GM12865 (cell line): ENCODE measurements around the gene COX8A.

Experiments used
- DNase-seq: peaks from one replicate; pipeline ENCODE4 v3.0.0; 2010; ENCODE audit warnings: low read depth
- H3K4me3 ChIP-seq: 2 replicates; pipeline ENCODE4 v1.5.1; 2011; ENCODE audit warnings: mild to moderate bottlenecking, low read depth, low read length, control low read depth
- TF ChIP-seq, protein P1 (sequence below): IDR thresholded peaks from 2 replicates; pipeline ENCODE4 v1.5.1; 2011; ENCODE audit warnings: low read length, control low read depth, low read depth, inconsistent platforms; ENCODE audit not compliant: insufficient read depth; ENCODE audit errors: missing control alignments

Gene COX8A

DNA sequence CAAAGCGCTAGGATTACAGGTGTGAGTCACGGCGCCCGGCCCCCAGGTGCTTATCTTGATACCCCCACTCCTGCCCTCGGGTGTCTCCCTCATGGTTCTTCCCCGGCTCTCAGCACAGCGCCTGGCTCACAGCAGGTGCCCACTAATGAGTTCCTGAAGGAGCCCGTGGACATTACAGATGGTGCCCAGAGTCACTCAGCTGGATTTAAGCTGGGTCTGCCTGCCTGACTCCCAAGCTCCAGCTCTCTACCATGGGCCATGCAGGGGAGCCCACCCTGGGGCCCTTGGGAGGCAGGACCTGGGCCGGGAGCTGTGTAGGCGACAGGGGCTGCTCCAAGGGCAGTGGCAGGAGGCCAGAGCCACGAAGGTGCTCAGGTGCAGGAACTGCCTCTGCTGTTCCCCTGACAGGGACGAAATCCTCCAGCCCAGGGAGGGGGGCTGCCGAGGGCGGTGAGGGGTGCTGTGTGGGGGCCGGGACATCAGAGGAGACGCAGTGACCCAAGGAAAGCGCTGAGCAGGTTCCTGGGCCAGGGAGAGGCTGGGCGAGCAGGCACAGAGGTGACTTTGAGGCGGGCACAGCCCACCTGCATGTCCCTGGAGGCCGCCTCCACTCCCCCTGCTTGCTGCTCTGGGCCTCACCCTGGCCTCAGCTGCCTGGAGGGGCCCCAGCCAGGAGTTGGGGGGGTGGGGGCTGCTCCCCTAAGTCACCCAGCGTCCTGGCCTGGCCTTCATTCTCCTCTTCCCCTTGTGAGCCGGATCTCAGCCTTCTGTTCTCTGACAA lies 46.7 kb downstream of the COX8A start:
- H3K4me3 ChIP-seq, result no peak overlapping the region
- TF ChIP-seq, protein P1, sequence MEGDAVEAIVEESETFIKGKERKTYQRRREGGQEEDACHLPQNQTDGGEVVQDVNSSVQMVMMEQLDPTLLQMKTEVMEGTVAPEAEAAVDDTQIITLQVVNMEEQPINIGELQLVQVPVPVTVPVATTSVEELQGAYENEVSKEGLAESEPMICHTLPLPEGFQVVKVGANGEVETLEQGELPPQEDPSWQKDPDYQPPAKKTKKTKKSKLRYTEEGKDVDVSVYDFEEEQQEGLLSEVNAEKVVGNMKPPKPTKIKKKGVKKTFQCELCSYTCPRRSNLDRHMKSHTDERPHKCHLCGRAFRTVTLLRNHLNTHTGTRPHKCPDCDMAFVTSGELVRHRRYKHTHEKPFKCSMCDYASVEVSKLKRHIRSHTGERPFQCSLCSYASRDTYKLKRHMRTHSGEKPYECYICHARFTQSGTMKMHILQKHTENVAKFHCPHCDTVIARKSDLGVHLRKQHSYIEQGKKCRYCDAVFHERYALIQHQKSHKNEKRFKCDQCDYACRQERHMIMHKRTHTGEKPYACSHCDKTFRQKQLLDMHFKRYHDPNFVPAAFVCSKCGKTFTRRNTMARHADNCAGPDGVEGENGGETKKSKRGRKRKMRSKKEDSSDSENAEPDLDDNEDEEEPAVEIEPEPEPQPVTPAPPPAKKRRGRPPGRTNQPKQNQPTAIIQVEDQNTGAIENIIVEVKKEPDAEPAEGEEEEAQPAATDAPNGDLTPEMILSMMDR, result no peak
- no peak for DNase-seq

DNA sequence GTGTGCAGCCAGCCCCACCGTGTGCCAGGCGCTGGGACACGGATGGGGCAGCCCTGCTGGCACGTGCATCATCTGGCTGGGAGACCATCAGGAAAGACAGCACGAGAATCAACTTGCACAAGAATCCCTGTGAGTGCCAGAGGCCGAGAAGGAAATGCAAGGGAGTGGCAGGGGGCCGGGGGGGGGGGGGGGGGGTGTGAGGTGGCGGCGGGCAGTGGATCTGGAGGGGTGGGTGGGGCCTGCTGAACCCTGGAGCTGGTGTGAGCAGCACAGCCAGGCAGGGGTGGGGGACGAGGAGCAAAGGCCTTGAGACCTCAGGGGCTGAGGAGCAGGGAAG lies 47.3 kb downstream of the COX8A start:
- TF ChIP-seq, protein P1, result no peak
- DNase-seq, result no peak
- no peak overlapping the region for H3K4me3 ChIP-seq

DNA sequence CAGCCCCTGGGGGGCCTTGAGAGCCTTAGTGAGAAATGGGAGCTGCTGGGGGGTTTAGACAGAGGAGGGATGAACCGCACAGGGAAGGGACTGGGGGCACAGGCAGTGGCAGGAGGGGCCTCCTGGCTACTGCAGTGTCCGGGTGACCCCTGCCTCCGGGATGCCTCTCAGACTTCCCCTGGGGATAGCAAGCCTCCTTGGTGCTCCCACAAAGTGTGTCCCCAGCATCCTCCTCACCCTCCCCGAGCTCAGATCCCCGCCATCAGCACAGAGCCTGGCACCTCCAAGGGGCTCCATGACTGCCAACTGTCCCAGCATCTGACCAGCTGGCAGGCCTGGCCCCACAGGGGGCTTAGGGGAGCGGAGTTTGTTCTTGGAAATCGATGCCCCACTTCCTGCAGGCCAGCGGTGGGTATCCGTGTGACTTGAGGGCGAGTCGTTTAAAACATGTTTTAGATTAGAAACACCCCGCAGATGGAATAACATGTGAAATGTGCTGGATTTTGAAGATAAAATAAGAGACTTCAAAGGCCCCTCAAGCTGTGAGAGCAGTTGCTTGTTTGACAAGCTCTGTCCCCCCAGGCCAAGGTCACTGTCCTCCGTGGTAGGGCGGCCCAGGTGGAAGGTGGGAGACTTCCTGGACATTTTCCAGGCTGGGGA lies 47.8 kb downstream of the COX8A start:
- no peak for DNase-seq
- TF ChIP-seq, protein P1, result no peak
- no peak overlapping the region for H3K4me3 ChIP-seq

DNA sequence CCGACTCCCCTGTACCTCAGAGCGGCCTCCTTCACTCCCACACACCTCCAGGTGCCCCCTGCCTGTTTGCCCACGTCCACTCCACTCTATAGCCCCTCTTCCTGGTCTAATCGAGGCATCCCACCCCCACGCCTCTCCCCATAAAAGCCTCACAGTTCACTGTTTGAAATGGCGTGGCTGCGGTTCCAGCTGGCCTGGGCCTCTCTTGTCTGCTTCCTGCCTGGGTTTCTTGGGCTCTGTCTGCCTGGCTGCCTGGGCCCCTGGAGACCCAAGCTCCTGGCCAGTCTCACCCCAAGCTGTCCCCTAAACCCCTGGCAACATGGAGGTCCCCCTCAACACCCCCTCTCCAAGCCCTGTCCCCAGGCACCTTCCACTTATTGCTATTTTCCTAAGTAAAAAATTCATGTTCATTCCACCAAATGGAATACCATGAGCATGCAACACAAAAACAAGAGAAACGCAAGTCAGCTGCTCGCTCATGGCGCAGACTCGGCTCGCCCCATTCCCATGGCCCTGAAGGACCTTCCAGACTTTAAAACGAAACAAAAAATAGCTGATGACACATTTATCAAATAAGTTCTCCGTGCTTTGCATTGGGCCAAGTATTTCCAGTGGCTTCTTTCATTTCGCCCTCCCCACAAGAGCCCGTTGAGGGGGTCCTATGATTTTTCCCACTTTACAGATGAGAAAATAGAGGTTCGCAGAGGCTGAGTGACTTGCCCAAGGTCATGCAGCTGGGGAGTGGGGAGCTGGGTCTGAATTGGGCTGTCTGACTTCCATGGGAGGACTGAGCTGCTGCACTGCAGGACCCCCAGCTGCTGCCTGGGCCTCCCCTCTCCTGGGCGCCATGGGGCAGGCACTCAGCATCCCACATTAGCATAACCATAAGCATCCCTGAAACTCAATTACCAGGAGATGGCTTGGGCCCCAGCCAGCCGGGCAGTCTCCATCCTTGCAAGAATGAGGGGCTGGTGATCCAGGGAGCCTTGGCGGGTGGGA lies 49.6 kb downstream of the COX8A start:
- TF ChIP-seq, protein P1, result no peak
- no peak overlapping the region for H3K4me3 ChIP-seq
- DNase-seq, result no peak

DNA sequence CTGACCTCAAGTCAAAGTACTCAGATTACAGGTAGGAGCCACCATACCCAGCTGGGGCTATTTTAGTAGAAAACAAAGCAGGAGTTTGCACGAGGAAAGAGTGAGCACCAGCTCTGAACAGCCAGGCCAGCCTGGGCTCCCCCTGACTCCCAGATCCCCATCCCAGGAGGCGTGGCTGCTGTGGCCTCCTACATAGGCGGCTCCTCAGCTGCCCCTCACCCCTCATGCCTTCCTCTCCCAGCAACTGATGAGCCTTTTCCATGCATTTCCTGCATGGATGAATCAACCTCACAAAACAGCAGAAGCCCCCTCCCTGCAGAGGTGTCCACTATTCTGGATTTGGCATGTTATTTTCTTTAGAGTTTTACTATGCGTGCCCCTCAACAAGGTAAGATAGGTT lies 50.8 kb downstream of the COX8A start:
- no peak for DNase-seq
- TF ChIP-seq, protein P1, result no peak

More for the DNA sequence above, 50.8 kb downstream of the COX8A start:
- H3K4me3 ChIP-seq, result no peak overlapping the region
